ENCODE measurements around the gene TMEM229B.

TMEM229B gene

DNA sequence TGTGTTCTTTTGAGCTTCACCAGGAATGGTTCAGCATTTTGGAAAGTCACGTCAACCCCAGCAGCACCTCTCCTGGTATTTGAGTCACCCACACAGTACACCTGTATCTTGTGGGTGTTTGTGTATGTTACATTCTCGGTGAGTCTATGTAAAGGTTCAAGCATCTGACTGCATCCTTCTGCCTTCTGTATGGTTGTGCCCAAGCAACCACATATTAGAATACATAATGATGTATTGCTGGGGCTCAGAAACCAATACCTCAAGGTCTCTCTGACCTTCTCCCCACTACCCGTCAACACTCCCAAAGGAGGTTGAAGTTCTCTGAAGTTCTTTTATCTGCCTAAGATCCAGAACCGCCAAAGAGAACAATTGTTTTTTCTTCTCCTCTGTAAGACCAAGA is 9.2 kb upstream of the TMEM229B start:
- H3K27ac ChIP-seq (replicated peaks) = no peak overlapping the region
- DNase-seq (ENCODE audit: low read depth in 1 of 2, low spot score in 1 of 2) = no peak
- TF ChIP-seq POLR2AphosphoS5 (IDR thresholded peaks at IDR 0.05; ENCODE audit: low read depth) (no peak), SPI1 (IDR thresholded peaks at IDR 0.05; ENCODE audit: borderline replicate concordance, low read depth) (no peak), GABPA (IDR thresholded peaks at IDR 0.05; ENCODE audit: low read depth) (no peak)
- TF ChIP-seq, protein P1, sequence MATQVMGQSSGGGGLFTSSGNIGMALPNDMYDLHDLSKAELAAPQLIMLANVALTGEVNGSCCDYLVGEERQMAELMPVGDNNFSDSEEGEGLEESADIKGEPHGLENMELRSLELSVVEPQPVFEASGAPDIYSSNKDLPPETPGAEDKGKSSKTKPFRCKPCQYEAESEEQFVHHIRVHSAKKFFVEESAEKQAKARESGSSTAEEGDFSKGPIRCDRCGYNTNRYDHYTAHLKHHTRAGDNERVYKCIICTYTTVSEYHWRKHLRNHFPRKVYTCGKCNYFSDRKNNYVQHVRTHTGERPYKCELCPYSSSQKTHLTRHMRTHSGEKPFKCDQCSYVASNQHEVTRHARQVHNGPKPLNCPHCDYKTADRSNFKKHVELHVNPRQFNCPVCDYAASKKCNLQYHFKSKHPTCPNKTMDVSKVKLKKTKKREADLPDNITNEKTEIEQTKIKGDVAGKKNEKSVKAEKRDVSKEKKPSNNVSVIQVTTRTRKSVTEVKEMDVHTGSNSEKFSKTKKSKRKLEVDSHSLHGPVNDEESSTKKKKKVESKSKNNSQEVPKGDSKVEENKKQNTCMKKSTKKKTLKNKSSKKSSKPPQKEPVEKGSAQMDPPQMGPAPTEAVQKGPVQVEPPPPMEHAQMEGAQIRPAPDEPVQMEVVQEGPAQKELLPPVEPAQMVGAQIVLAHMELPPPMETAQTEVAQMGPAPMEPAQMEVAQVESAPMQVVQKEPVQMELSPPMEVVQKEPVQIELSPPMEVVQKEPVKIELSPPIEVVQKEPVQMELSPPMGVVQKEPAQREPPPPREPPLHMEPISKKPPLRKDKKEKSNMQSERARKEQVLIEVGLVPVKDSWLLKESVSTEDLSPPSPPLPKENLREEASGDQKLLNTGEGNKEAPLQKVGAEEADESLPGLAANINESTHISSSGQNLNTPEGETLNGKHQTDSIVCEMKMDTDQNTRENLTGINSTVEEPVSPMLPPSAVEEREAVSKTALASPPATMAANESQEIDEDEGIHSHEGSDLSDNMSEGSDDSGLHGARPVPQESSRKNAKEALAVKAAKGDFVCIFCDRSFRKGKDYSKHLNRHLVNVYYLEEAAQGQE (IDR thresholded peaks at IDR 0.05; ENCODE audit: insufficient replicate concordance, low read depth) = no peak
- TF ChIP-seq, protein P2, sequence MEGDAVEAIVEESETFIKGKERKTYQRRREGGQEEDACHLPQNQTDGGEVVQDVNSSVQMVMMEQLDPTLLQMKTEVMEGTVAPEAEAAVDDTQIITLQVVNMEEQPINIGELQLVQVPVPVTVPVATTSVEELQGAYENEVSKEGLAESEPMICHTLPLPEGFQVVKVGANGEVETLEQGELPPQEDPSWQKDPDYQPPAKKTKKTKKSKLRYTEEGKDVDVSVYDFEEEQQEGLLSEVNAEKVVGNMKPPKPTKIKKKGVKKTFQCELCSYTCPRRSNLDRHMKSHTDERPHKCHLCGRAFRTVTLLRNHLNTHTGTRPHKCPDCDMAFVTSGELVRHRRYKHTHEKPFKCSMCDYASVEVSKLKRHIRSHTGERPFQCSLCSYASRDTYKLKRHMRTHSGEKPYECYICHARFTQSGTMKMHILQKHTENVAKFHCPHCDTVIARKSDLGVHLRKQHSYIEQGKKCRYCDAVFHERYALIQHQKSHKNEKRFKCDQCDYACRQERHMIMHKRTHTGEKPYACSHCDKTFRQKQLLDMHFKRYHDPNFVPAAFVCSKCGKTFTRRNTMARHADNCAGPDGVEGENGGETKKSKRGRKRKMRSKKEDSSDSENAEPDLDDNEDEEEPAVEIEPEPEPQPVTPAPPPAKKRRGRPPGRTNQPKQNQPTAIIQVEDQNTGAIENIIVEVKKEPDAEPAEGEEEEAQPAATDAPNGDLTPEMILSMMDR (IDR thresholded peaks at IDR 0.05; ENCODE audit: insufficient read depth, low read length) = no peak
- no peaks in the 10 kb centered on the region for H3K27me3 ChIP-seq (ENCODE audit: insufficient read depth, poor library complexity, severe bottlenecking)
- no peak overlapping the region for H3K4me3 ChIP-seq (replicated peaks; ENCODE audit: insufficient read depth, low read length)

DNA sequence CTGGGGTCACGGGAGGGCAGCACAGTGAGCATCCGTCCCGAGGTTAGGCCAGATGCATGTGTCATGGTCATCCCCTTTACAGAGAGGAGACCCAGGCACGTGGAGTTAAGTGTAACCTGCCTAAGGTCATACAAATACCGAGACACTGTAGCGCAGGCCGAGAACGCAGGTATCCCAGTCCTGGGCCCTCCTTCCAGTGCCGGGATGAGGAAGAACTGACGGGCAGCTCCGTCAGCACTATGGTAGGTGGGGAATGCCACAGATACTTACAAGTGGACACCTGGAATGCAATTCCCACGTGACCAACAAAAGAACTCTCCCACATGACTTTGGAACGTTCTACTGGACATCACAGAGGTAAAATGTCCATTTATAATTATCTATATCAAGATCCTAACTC is 8.7 kb upstream of the TMEM229B start:
- H3K27me3 ChIP-seq (ENCODE audit: insufficient read depth, poor library complexity, severe bottlenecking) = no peaks in the 10 kb centered on the region
- no peak overlapping the region for H3K27ac ChIP-seq (replicated peaks)
- TF ChIP-seq GABPA (IDR thresholded peaks at IDR 0.05; ENCODE audit: low read depth) (no peak), SPI1 (IDR thresholded peaks at IDR 0.05; ENCODE audit: borderline replicate concordance, low read depth) (no peak), POLR2AphosphoS5 (IDR thresholded peaks at IDR 0.05; ENCODE audit: low read depth) (no peak)
- TF ChIP-seq, protein P1 (IDR thresholded peaks at IDR 0.05; ENCODE audit: insufficient replicate concordance, low read depth) = no peak
- no peak for DNase-seq (ENCODE audit: low read depth in 1 of 2, low spot score in 1 of 2)
- H3K4me3 ChIP-seq (replicated peaks; ENCODE audit: insufficient read depth, low read length) = no peak overlapping the region

DNA sequence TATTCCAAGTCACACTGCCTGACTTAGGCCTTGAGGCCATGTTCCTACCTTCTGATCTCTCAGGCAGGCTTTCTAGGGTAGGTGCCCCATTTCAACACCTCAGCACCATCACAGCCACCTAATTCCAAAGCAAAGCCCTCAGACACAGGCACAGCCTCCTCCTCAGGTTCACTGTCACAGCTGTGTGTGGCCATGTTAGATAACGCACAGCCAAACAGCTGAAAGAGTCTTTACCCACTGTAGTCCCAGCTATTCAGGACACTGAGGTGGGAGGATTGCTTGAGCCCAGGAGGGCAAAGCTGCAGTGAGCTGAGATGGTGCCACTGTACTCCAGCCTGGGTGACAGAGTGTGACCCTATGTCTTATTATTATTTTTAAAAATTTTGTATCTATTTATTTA is 7.3 kb upstream of the TMEM229B start:
- Histone ChIP-seq H3K27ac (replicated peaks) (no peak overlapping the region), H3K4me3 (replicated peaks; ENCODE audit: insufficient read depth, low read length) (no peak overlapping the region), H3K27me3 (ENCODE audit: insufficient read depth, poor library complexity, severe bottlenecking) (no peaks in the 10 kb centered on the region)
- TF ChIP-seq POLR2AphosphoS5 (IDR thresholded peaks at IDR 0.05; ENCODE audit: low read depth) = no peak
- no peak for TF ChIP-seq GABPA (IDR thresholded peaks at IDR 0.05; ENCODE audit: low read depth)
- TF ChIP-seq, protein P1 (IDR thresholded peaks at IDR 0.05; ENCODE audit: insufficient replicate concordance, low read depth) = no peak
- TF ChIP-seq, protein P2 (IDR thresholded peaks at IDR 0.05; ENCODE audit: insufficient read depth, low read length) = no peak
- TF ChIP-seq SPI1 (IDR thresholded peaks at IDR 0.05; ENCODE audit: borderline replicate concordance, low read depth) = no peak
- DNase-seq (ENCODE audit: low read depth in 1 of 2, low spot score in 1 of 2) = no peak
